Mesenchymal stem cell (in vitro differentiated cells and primary cell): ENCODE measurements around the gene HTR3A.

Source experiments
- DNase-seq: peaks from one replicate; pipeline ENCODE4 v3.0.0-alpha.2; 2013
- H2AFZ ChIP-seq: one replicate; pipeline ENCODE4 v1.6.1; 2013; ENCODE audit warnings: low read depth, mild to moderate bottlenecking, control low read depth, inconsistent platforms, low read length, moderate library complexity
- H2AK5ac ChIP-seq: 2 replicates; pipeline ENCODE4 v1.6.1; 2013; ENCODE audit warnings: low read length, moderate library complexity, mild to moderate bottlenecking, inconsistent platforms; ENCODE audit not compliant: severe bottlenecking
- H2BK120ac ChIP-seq: one replicate; pipeline ENCODE4 v1.6.1; 2013; ENCODE audit warnings: low read depth, mild to moderate bottlenecking, inconsistent platforms, low read length, moderate library complexity
- H2BK12ac ChIP-seq, 2 experiments: one replicate each; pipeline ENCODE4 v1.6.1; 2013; ENCODE audit warnings: inconsistent platforms in 2 of 2, low read length in 2 of 2, mild to moderate bottlenecking in 2 of 2, moderate library complexity in 2 of 2, control low read depth in 1 of 2
- H2BK15ac ChIP-seq: one replicate; pipeline ENCODE4 v1.6.1; 2013; ENCODE audit warnings: mild to moderate bottlenecking, low read depth, inconsistent platforms; ENCODE audit not compliant: poor library complexity, severe bottlenecking
- H2BK5ac ChIP-seq: 2 replicates; pipeline ENCODE4 v1.6.1; 2013; ENCODE audit warnings: low read depth, mild to moderate bottlenecking, low read length, control low read depth, inconsistent platforms; ENCODE audit not compliant: poor library complexity, severe bottlenecking
- H3K14ac ChIP-seq, 2 experiments: one replicate each; pipeline ENCODE4 v1.6.1; 2013; ENCODE audit warnings: inconsistent platforms in 2 of 2, low read length in 2 of 2, control low read depth in 1 of 2, mild to moderate bottlenecking in 1 of 2, moderate library complexity in 1 of 2
- H3K18ac ChIP-seq, 2 experiments: one replicate each; pipeline ENCODE4 v1.6.1; 2013; ENCODE audit warnings: inconsistent platforms in 2 of 2, low read length in 2 of 2, control low read depth in 1 of 2, low read depth in 1 of 2, mild to moderate bottlenecking in 1 of 2
- H3K23ac ChIP-seq, 2 experiments: one replicate each; pipeline ENCODE4 v1.6.1; 2013; ENCODE audit warnings: inconsistent platforms in 2 of 2, low read length in 2 of 2, mild to moderate bottlenecking in 2 of 2, moderate library complexity in 2 of 2, control low read depth in 1 of 2
- H3K27ac ChIP-seq: 2 replicates; pipeline ENCODE4 v1.5.1; 2013; ENCODE audit warnings: mild to moderate bottlenecking, moderate library complexity, low read length, control low read depth, inconsistent platforms; ENCODE audit not compliant: poor library complexity, severe bottlenecking
- H3K27me3 ChIP-seq, 2 experiments: 2 replicates each; pipeline versions ENCODE4 v1.6.1 to v1.7.0; 2013; ENCODE audit warnings: low read length in 2 of 2, mild to moderate bottlenecking in 2 of 2, moderate library complexity in 2 of 2, control low read depth in 1 of 2, inconsistent platforms in 1 of 2; ENCODE audit not compliant: control insufficient read depth in 1 of 2, insufficient read depth in 1 of 2
- H3K36me3 ChIP-seq, 2 experiments: 2 replicates each; pipeline versions ENCODE4 v1.6.1 to v1.7.0; 2013; ENCODE audit warnings: low read length in 2 of 2, control low read depth in 1 of 2, inconsistent platforms in 1 of 2, low read depth in 1 of 2, mild to moderate bottlenecking in 1 of 2; ENCODE audit not compliant: insufficient read depth in 2 of 2, control insufficient read depth in 1 of 2
- H3K4ac ChIP-seq, 2 experiments: one replicate each; pipeline ENCODE4 v1.6.1; 2013; ENCODE audit warnings: inconsistent platforms in 2 of 2, low read length in 2 of 2, mild to moderate bottlenecking in 2 of 2, moderate library complexity in 2 of 2, control low read depth in 1 of 2, low read depth in 1 of 2
- H3K4me1 ChIP-seq: 2 replicates; pipeline ENCODE4 v1.6.1; 2013; ENCODE audit warnings: low read depth, low read length, control low read depth; ENCODE audit not compliant: control insufficient read depth, insufficient read depth
- H3K4me2 ChIP-seq: 2 replicates; pipeline ENCODE4 v1.6.1; 2013; ENCODE audit warnings: low read length, mild to moderate bottlenecking, inconsistent platforms; ENCODE audit not compliant: poor library complexity, severe bottlenecking
- H3K4me3 ChIP-seq, 2 experiments: 2 replicates each; pipeline versions ENCODE4 v1.5.1 to v1.7.0; 2013; ENCODE audit warnings: low read length in 2 of 2, mild to moderate bottlenecking in 2 of 2, control low read depth in 1 of 2, low read depth in 1 of 2; ENCODE audit not compliant: insufficient read depth in 1 of 2
- H3K79me1 ChIP-seq: replicated peaks from 2 replicates; pipeline ENCODE4 v1.6.1; 2013; ENCODE audit warnings: mild to moderate bottlenecking, control low read depth, low read length, inconsistent platforms; ENCODE audit not compliant: poor library complexity, severe bottlenecking
- H3K9ac ChIP-seq: 2 replicates; pipeline ENCODE4 v1.7.0; 2013; ENCODE audit warnings: mild to moderate bottlenecking, low read length, moderate library complexity
- H3K9me3 ChIP-seq: 2 replicates; pipeline ENCODE4 v1.7.0; 2013; ENCODE audit warnings: mild to moderate bottlenecking, low read length; ENCODE audit not compliant: control insufficient read depth
- H4K8ac ChIP-seq: one replicate; pipeline ENCODE4 v1.6.1; 2013; ENCODE audit warnings: inconsistent platforms, mild to moderate bottlenecking, low read length, moderate library complexity
- H4K91ac ChIP-seq: one replicate; pipeline ENCODE4 v1.6.1; 2013; ENCODE audit warnings: mild to moderate bottlenecking, low read length, inconsistent platforms
- WGBS: methylation state at CpG from one replicate; pipeline ENCODE4 v1.1.7; 2013; ENCODE audit warnings: mixed read lengths; 5-methylcytosine and 5-hydroxymethylcytosine counted together

HTR3A gene

DNA sequence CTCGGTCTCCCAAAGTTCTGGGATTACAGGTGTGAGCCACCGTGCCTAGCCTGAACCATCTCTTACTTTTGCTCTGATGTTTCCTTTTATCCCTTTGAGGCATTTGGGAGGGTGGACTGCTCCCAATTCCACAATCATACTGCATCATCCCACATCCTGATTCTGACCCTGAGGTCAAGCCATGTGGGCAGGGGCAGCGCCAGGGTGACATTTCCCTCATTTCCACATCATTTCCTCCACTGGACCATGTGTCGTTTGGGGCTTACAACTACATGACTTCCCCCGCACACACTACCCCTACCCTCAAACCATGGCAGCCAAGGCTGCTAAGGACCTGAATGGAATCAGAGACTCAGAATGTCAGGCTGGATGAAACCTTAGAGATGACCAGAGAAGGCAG lies 58.2 kb downstream of the HTR3A start:
- Histone ChIP-seq H3K4me3 (no peak overlapping the region), H2BK120ac (no peak overlapping the region), H3K79me1 (no peaks in the 10 kb centered on the region), H2AFZ (no peak overlapping the region), H4K91ac (no peak overlapping the region), H3K4me2 (no peak overlapping the region), H3K4ac (no peak overlapping the region), H3K23ac (no peak overlapping the region), H3K14ac (peak overlapping the region in 1 of 2 experiments; percentile 73), H3K4me1 (peaks cover 7% of the 10 kb centered on the region), H3K36me3 (no peaks in the 10 kb centered on the region), H3K18ac (no peak overlapping the region), H2BK5ac (no peak overlapping the region), H2AK5ac (no peak overlapping the region), H4K8ac (no peak overlapping the region), H3K27ac (no peak overlapping the region), H3K27me3 (peaks cover 66 to 72% of the 10 kb centered on the region in 2 experiments), H2BK15ac (no peak overlapping the region), H3K9ac (no peak overlapping the region), H3K9me3 (no peaks in the 10 kb centered on the region), H2BK12ac (no peak overlapping the region)
- 92% methylated on average over 4 of the region's 5 CpGs for WGBS
- DNase-seq, result no peak

DNA sequence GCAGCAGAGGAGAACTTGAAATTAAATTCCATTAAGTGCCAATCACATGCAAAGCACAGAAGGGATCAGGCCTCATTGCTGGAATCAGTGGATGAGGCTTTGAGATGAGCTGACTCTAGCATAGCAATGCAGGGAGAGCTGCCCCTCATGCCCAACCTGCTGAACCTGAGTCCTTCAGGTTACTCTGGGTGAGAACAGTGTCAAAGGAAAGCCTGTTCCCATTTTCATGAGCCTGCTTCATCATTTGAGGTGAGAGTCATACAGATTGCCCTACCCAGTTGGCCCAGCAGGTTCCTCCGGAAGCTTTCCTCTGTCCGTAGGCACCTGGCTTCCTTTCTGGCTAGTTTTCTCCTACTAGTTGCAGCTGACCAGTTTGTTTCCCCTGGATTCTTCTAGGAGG lies 58.7 kb downstream of the HTR3A start:
- DNase-seq, result no peak
- no peak overlapping the region for H2AK5ac ChIP-seq

DNA sequence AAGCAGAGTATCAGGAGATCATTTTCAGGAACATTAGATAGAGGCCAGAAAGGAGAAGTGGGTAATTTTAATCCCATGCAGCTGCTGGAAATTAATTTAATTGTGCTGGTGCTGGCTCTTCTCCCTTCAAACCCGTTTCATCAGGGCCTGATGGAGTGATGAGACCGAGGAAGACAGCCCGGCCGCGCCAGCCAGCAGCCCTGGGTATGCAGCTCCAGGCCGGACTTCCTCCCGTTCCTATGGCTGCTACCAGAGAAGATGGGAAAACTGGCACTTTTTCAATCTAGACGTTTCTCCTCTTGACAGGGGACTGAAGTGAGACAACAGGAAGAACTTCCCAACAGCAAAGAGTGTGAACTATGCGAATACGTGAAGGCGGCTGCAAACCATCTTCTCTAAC lies 60.0 kb downstream of the HTR3A start:
- H3K27me3 ChIP-seq, result peaks cover 47 to 60% of the 10 kb centered on the region in 2 experiments
- no peak overlapping the region for H2BK5ac ChIP-seq
- H3K9ac ChIP-seq, result no peak overlapping the region
- no peaks in the 10 kb centered on the region for H3K36me3 ChIP-seq
- H3K79me1 ChIP-seq, result no peaks in the 10 kb centered on the region
- H2BK12ac ChIP-seq, result no peak overlapping the region
- H4K91ac ChIP-seq, result no peak overlapping the region
- no peak overlapping the region for H4K8ac ChIP-seq
- 94% methylated on average over 11 of the region's 11 CpGs for WGBS
- H3K18ac ChIP-seq, result no peak overlapping the region
- H3K27ac ChIP-seq, result no peak overlapping the region
- no peak overlapping the region for H3K14ac ChIP-seq
- no peaks in the 10 kb centered on the region for H3K9me3 ChIP-seq
- no peak overlapping the region for H2BK120ac ChIP-seq
- H3K4me2 ChIP-seq, result no peak overlapping the region
- no peak overlapping the region for H3K4ac ChIP-seq
- peaks cover 7% of the 10 kb centered on the region for H3K4me1 ChIP-seq
- no peak overlapping the region for H2AFZ ChIP-seq
- DNase-seq, result no peak
- H3K23ac ChIP-seq, result no peak overlapping the region
- H2BK15ac ChIP-seq, result no peak overlapping the region
- H3K4me3 ChIP-seq, result no peak overlapping the region
- no peak overlapping the region for H2AK5ac ChIP-seq

More for the DNA sequence above, 58.7 kb downstream of the HTR3A start:
- Histone ChIP-seq H3K14ac (no peak overlapping the region), H2BK12ac (no peak overlapping the region), H3K4me1 (peaks cover 7% of the 10 kb centered on the region), H4K8ac (no peak overlapping the region), H2BK5ac (no peak overlapping the region), H2AFZ (no peak overlapping the region), H3K27ac (no peak overlapping the region), H3K4ac (no peak overlapping the region), H3K9ac (no peak overlapping the region), H3K18ac (no peak overlapping the region), H3K27me3 (peaks cover 61 to 71% of the 10 kb centered on the region in 2 experiments), H2BK120ac (no peak overlapping the region), H4K91ac (no peak overlapping the region), H3K79me1 (no peaks in the 10 kb centered on the region), H2BK15ac (no peak overlapping the region), H3K9me3 (no peaks in the 10 kb centered on the region), H3K4me3 (no peak overlapping the region), H3K23ac (no peak overlapping the region), H3K4me2 (no peak overlapping the region), H3K36me3 (no peaks in the 10 kb centered on the region)
- WGBS, result 100% methylated on average over 2 of the region's 2 CpGs

DNA sequence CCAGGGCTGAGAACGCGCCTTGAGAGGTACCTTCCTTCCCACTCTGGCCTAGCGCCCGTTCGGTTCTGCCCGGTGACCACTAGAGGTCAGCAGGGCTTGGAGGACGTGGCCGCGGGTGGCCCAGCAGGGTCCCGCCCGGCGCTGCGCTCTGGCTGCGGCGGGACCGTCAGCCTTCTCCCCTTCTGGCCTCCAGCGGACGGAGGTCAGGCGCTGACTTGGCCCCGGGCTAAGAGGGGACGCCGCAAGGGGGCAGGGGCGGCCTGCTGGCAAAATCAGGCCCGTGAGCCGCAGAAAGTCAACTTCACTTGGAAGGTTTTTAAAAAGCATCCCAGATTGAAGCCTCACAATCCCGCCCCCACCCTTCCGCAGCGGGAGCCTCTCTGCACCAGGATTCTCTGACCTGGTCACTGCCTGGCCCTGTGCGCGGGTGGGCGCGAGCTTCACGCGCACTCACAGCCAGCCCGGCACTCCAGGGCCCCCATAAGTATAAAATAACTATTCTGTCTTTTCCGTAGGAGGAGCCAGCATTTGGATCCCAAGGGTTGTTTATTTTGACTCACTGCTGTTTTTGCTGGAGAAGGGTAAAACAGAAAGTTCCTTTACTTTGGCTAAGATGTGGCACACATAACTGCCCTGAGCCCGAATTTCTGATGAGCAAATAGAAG lies 61.4 kb downstream of the HTR3A start:
- Histone ChIP-seq H3K4ac (peak overlapping the region in 1 of 2 experiments; percentile 67), H3K18ac (peak overlapping the region; percentile 61 to 87), H4K91ac (no peak overlapping the region), H3K4me3 (peak overlapping the region; percentile 26 to 78), H2BK120ac (peak overlapping the region; percentile 54), H2BK12ac (peak overlapping the region in 1 of 2 experiments; percentile 83), H2BK5ac (no peak overlapping the region), H2BK15ac (peak overlapping the region; percentile 92), H3K27ac (no peak overlapping the region), H3K14ac (peak overlapping the region in 1 of 2 experiments; percentile 84), H3K9ac (peak overlapping the region; percentile 76), H3K27me3 (peaks cover 34 to 56% of the 10 kb centered on the region in 2 experiments), H3K9me3 (no peaks in the 10 kb centered on the region), H2AFZ (no peak overlapping the region), H3K4me2 (peak overlapping the region; percentile 75), H2AK5ac (no peak overlapping the region), H3K4me1 (peaks cover 8% of the 10 kb centered on the region), H3K36me3 (no peaks in the 10 kb centered on the region), H3K23ac (no peak overlapping the region), H3K79me1 (no peaks in the 10 kb centered on the region), H4K8ac (peak overlapping the region; percentile 95)
- WGBS, result 1% methylated on average over 34 of the region's 37 CpGs
- peak; percentile 77 for DNase-seq
